MCF 10A (cell line): Measurements from ENCODE around the gene SLC25A52. TPM values are rescaled to one million over a fixed set of nuclear protein-coding genes. Genes with fewer than 3 reads are reported as not detected.

ENCODE experiments used
- BruUV-seq: library from RNA; stranded (reverse); fragments of 400-500 nt; replicated peaks from 2 replicates; lab custom pipeline; 2021; lab: Mats Ljungman, UMichigan
- CTCF ChIA-PET: fragments of 300-600 bp; sonication (Branson Sonifier 250); formaldehyde crosslinking; extraction: SDS; loops from one replicate; lab custom pipeline; 2021; ENCODE audit warnings: antibody characterized with exemption, inconsistent platforms; lab: Yijun Ruan, JAX
- POLR2A ChIA-PET: fragments of 300-600, 350-650 bp; sonication (Branson Sonifier 250); formaldehyde crosslinking; extraction: SDS; loops from one replicate; lab custom pipeline; 2020; ENCODE audit warnings: antibody characterized with exemption, inconsistent platforms; lab: Yijun Ruan, JAX
- DNase-seq: peaks from one replicate; pipeline ENCODE4 v3.0.0-alpha.2; 2018; ENCODE audit not compliant: unreplicated experiment
- H3K27ac Mint-ChIP-seq: one replicate; pipeline ENCODE4 v1.8.0; 2022; ENCODE audit warnings: mild to moderate bottlenecking, low read depth, mixed read lengths; ENCODE audit not compliant: unreplicated experiment
- H3K27me3 Mint-ChIP-seq: one replicate; pipeline ENCODE4 v1.8.0; 2022; ENCODE audit warnings: mixed read lengths; ENCODE audit not compliant: insufficient read depth, unreplicated experiment
- H3K36me3 Mint-ChIP-seq: one replicate; pipeline ENCODE4 v1.8.0; 2022; ENCODE audit warnings: mild to moderate bottlenecking, moderate library complexity, mixed read lengths; ENCODE audit not compliant: insufficient read depth, unreplicated experiment
- H3K4me1 Mint-ChIP-seq: one replicate; pipeline ENCODE4 v1.8.0; 2022; ENCODE audit warnings: mixed read lengths; ENCODE audit not compliant: insufficient read depth, unreplicated experiment
- H3K4me3 Mint-ChIP-seq: one replicate; pipeline ENCODE4 v1.8.0; 2022; ENCODE audit warnings: mild to moderate bottlenecking, moderate library complexity, mixed read lengths; ENCODE audit not compliant: unreplicated experiment
- H3K9me3 Mint-ChIP-seq: one replicate; pipeline ENCODE4 v1.8.0; 2022; ENCODE audit warnings: mixed read lengths; ENCODE audit not compliant: unreplicated experiment
- intact Hi-C: fragments of 100-400 bp; cut with micrococcal nuclease; formaldehyde crosslinking; loops from 2 replicates; pipeline ENCODE4 v1.14.1; 2022
- total RNA-seq: library from RNA; stranded (reverse); gene quantifications from 2 replicates; pipeline ENCODE4 v1.2.3, GENCODE V29; 2022
- TF ChIP-seq, protein P1 (sequence below): fragments of 200-600 bp; IDR thresholded peaks from one replicate; pipeline ENCODE4 v1.8.0; 2022; ENCODE audit warnings: antibody characterized with exemption, mild to moderate bottlenecking; ENCODE audit not compliant: unreplicated experiment

SLC25A52 gene
- total RNA-seq, 1 experiment from 2014 or later = not detected

DNA sequence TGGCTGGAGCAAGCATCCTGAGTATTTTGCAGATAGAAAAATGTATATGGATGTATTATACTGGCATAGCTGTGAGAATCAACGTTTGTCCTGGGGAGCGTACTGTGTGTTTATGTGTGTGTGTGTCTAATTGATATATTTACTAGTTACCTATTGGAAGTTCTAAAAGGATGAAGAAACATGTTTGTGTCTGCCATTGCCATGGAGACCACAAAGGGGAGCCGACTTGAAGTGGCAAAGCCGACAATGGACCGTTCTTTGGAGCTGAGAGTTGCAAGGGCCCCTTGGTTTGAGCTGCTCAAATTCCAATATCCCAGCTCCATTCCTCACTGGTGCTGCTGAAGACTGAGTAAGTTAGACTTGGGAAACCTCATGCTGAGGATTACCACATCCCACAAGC lies 14.3 kb upstream of the SLC25A52 start:
- intact Hi-C loops = no loop called here

DNA sequence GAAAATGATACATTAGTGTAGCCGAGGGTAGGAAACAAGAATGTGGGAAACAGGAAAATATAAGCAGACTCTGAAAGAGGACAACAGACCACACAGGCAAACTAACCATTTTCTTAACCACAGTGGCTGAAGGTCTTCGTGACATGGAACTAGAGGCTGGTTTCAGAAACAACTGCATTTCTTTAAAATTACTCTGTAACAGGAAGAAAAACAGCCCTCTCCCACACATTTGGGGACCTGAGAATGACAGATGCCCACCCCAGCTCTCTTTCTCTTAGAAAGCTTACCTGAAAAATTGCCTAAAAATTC lies 13.8 kb upstream of the SLC25A52 start:
- CTCF ChIA-PET = interaction anchor here (1.1 kb wide), 1 partner anchor 52 kb away, joined by 3 read pairs; no protein-coding TSS in a partner anchor

More for the DNA sequence above, 14.3 kb upstream of the SLC25A52 start:
- TF ChIP-seq, protein P1, sequence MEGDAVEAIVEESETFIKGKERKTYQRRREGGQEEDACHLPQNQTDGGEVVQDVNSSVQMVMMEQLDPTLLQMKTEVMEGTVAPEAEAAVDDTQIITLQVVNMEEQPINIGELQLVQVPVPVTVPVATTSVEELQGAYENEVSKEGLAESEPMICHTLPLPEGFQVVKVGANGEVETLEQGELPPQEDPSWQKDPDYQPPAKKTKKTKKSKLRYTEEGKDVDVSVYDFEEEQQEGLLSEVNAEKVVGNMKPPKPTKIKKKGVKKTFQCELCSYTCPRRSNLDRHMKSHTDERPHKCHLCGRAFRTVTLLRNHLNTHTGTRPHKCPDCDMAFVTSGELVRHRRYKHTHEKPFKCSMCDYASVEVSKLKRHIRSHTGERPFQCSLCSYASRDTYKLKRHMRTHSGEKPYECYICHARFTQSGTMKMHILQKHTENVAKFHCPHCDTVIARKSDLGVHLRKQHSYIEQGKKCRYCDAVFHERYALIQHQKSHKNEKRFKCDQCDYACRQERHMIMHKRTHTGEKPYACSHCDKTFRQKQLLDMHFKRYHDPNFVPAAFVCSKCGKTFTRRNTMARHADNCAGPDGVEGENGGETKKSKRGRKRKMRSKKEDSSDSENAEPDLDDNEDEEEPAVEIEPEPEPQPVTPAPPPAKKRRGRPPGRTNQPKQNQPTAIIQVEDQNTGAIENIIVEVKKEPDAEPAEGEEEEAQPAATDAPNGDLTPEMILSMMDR = no peak
- ChIA-PET CTCF (interaction anchor here (1.1 kb wide), 1 partner anchor 53 kb away, joined by 3 read pairs; no protein-coding TSS in a partner anchor), POLR2A (no interaction called here)
- BruUV-seq = no TSS peak
- no peak overlapping the region for H3K27ac Mint-ChIP-seq
- no peaks in the 10 kb centered on the region for H3K4me1 Mint-ChIP-seq
- H3K9me3 Mint-ChIP-seq = peaks cover 11% of the 10 kb centered on the region
- DNase-seq = no peak
- no peak overlapping the region for H3K4me3 Mint-ChIP-seq
- no peaks in the 10 kb centered on the region for H3K27me3 Mint-ChIP-seq
- no peaks in the 10 kb centered on the region for H3K36me3 Mint-ChIP-seq

DNA sequence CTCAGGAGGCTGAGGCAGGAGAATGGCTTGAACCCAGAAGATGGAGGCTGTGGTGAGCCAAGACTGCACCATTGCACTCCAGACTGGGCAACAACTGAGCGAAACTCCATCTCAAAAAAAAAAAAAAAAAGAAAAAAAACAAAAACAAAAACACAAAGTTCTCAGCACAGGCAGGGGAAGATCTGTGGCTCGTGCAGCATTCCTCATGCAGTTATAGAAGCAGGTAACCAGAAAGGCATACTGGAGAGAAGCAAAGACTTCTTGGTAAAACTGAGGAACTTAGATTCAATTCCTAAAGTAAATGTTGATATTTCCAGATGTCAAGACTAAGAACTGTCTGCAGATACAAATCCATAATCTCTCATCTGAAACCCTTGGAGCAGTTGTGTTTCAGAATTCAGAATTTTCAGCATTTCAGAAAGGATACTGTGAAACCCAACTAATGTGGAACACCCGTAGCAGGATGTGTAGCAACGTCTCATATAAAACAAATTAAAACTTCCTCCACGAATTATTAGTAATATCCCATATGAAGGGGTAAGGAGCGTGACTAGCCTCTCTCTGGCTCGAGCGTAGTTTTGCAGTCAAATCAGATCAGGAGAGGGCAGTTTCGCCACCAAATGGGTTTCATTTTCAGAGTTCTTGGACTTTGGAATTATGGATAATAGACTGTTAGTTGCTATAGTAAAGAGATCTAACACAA lies 13.2 kb upstream of the SLC25A52 start:
- intact Hi-C loops = no loop called here
- Mint-ChIP-seq H3K27ac (no peak overlapping the region), H3K4me1 (no peaks in the 10 kb centered on the region), H3K4me3 (no peak overlapping the region), H3K9me3 (peaks cover 2% of the 10 kb centered on the region), H3K36me3 (no peaks in the 10 kb centered on the region), H3K27me3 (peaks cover 1% of the 10 kb centered on the region)
- ChIA-PET POLR2A (no interaction called here), CTCF (no interaction called here)
- TF ChIP-seq, protein P1 = no peak
- no TSS peak for BruUV-seq
- DNase-seq = no peak

More for the DNA sequence above, 13.8 kb upstream of the SLC25A52 start:
- POLR2A ChIA-PET = no interaction called here
- TF ChIP-seq, protein P1 = no peak
- H3K27ac Mint-ChIP-seq = no peak overlapping the region
- peaks cover 7% of the 10 kb centered on the region for H3K9me3 Mint-ChIP-seq
- BruUV-seq = no TSS peak
- no peaks in the 10 kb centered on the region for H3K4me1 Mint-ChIP-seq
- no peak for DNase-seq
- intact Hi-C loops = no loop called here
- no peak overlapping the region for H3K4me3 Mint-ChIP-seq
- no peaks in the 10 kb centered on the region for H3K36me3 Mint-ChIP-seq
- no peaks in the 10 kb centered on the region for H3K27me3 Mint-ChIP-seq

DNA sequence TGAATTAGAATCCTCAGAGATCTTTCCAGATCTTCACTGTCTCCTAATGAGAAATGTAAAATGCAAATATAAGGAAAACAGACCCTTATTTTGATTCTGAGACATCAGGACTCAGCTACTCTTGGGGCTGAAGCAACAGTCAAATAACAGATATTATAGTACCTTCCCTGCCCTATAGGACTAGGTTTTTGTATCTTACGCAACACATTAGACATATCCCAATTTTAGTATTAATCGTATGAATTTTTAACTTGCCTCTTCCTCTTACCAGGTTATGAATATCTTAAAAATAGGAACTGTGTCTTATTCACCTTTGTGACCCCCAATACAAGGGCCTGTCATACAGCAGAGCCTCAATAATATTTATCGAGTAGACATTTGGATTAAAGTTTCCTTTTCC lies 12.0 kb upstream of the SLC25A52 start:
- no peaks in the 10 kb centered on the region for H3K36me3 Mint-ChIP-seq
- H3K4me3 Mint-ChIP-seq = no peak overlapping the region
- no peaks in the 10 kb centered on the region for H3K4me1 Mint-ChIP-seq
- DNase-seq = no peak
- TF ChIP-seq, protein P1 = no peak
- ChIA-PET POLR2A (no interaction called here), CTCF (interaction anchor here (0.7 to 1.5 kb wide), 2 partner anchors 31 to 42 kb away, joined by 3 read pairs; no protein-coding TSS in a partner anchor)
- H3K9me3 Mint-ChIP-seq = no peaks in the 10 kb centered on the region
- peaks cover 11% of the 10 kb centered on the region for H3K27me3 Mint-ChIP-seq
- no peak overlapping the region for H3K27ac Mint-ChIP-seq
- BruUV-seq = no TSS peak
- intact Hi-C loops = no loop called here
